HG03558 (cell line): ENCODE results near the gene HIP1R.
"Not testable (repeated sequence)": the region's sequence is repeated elsewhere in the genome, so short reads cannot be mapped to it uniquely, and the experiment has no call there.

Source experiments
- ATAC-seq: cut with Tn5 transposase; IDR thresholded peaks from one replicate; pipeline ENCODE4 v1.9.1; 2021; ENCODE audit warnings: moderate number of reproducible peaks; ENCODE audit not compliant: unreplicated experiment; ENCODE audit errors: extremely low read depth

The HIP1R gene

GRCh38 chr12:122871851-122872780, 36.9 kb downstream of the HIP1R start:
- no peak for ATAC-seq

DNA sequence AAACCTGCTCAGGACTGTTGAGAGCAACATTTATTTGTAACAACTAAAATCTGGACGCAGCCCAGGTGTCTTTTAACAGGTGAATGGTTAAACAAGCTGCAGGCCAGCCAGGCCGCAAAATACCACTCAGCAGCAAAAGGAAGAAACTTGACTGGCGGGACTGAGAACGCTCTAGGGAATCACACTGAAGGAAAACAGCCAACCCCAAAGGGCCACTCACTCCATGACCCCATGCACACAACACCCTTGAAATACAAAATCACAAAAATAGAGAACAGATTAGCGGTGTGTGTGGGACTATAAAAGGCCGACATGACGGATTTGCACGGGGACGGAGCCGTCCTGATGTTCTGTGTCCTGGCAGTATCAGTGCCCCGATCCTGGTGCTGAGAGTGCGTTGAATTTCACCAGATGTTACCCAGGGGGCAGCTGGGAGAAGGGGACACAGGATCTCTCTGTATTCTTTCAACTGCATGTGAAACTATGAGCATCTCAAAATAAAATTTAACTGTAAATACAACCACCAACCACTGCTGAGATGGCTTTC, 37.6 kb downstream of the HIP1R start:
- no peak for ATAC-seq

- ATAC-seq = no peak
These were observed 38.3 kb downstream of the HIP1R start for GRCh38 chr12:122873540-122873939.

- ATAC-seq = no peak
These were observed 38.8 kb downstream of the HIP1R start for GRCh38 chr12:122874081-122874480.

DNA sequence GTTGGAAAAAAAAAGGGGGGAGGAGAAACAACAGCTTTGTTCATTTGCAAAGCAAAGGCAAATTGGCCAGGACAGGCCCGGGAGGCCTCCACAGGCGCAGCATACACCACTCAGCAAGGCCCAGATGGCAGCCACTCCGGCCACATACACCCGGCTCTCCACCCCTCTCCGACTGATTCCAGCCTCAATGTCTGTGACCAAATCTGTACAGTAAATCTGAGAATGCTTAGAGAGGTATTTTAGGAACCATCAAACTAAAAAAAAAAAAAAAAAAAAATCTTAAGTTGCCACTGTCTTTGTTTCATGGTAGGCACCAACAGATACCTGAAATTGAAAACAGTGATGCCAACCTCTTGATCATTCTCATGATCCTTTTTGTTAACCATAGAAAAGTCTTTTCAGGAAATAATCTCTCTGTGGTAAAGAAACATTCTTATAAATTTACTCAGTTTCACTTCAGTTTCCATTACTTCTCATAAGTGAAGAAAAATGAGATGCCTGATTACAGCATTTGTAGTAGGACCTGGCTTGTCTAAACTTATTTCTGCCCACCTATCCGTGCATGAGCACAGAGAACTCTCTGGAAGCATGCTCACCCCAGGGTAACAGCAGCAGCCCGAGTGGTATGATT, 40.4 kb downstream of the HIP1R start:
- ATAC-seq = peak; percentile 53

DNA sequence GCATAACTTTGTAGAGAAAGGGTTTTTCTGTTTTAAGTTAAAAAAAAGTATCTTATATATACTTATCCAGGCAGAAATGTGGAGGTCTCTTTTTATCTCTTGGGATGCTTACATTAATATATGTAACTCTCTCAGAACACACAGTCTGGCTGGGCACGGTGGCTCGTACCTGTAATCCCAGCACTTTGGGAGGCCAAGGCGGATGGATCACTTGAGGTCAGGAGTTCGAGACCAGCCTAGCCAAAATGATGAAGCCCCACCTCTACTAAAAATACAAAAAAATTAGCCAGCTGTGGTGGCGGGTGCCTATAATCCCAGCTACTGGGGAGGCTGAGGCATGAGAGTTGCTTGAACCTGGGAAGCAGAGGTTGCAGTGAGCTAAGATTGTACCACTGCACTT, 41.0 kb downstream of the HIP1R start:
- ATAC-seq = not testable (repeated sequence)

GRCh38 chr12:122876731-122877130, 41.5 kb downstream of the HIP1R start:
- ATAC-seq = no peak

DNA sequence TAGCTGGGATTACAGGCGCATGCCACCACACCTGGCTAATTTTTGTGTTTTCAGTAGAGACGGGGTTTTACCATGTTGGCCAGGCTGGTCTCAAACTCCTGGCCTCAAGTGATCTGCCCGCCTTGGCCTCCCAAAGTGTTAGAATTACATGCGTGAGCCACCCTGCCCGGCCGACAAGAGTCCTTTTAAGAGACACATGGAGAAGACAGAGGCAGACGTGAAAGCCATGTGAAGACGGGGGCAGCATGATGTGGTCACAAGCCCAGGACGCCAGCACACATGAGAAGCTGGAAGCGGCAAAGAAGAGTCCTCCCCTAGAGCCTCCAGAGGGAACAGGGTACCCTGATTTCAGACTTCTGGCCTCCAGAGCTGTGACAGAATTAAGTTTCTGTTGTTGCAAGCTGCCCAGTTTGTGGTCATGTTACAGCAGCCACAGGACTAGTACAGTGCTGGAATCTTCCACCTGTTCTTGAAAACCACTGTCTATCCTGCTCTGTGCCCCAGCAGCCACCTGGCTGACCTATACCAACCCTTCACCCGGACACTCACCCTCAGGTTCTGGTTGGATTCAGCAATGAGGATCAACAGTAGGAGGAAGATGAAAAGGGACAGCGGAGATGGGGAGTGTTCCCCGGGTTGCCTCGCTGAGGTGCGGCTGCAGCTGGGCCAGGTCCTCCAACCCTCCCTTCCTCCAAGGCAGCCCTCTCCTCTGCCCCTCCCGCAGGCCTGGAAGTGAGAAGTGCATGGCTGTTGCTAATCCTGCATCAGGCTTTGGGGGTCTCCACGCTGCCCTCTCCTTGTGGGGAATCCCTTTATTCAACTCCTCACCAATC, 43.7 kb downstream of the HIP1R start:
- no peak for ATAC-seq

DNA sequence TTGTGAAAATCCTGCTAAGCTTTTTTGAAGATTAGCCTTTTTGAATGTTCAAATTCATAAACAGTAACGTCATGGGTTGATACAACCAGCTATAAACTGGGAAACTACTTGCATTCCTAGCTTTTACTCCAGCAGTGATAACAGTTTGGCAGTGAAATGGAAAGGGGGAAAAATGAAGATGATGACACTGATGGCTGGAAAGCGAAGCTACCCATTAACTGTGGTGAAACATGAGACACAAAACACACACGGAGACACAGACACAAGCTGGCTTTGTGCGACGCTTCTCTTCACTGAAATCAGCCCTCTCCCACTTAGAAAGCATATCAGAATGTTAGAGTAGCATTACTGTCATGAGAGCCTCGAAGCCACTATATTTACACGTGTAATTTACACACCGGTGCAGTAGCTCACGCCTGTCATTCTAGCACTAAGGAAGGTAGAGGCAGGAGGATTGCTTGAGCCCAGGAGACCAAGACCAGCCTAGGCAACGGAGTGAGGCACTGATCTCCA, 45.0 kb downstream of the HIP1R start:
- no peak for ATAC-seq

- ATAC-seq = no peak
These were observed 45.4 kb downstream of the HIP1R start for GRCh38 chr12:122880668-122881067.

DNA sequence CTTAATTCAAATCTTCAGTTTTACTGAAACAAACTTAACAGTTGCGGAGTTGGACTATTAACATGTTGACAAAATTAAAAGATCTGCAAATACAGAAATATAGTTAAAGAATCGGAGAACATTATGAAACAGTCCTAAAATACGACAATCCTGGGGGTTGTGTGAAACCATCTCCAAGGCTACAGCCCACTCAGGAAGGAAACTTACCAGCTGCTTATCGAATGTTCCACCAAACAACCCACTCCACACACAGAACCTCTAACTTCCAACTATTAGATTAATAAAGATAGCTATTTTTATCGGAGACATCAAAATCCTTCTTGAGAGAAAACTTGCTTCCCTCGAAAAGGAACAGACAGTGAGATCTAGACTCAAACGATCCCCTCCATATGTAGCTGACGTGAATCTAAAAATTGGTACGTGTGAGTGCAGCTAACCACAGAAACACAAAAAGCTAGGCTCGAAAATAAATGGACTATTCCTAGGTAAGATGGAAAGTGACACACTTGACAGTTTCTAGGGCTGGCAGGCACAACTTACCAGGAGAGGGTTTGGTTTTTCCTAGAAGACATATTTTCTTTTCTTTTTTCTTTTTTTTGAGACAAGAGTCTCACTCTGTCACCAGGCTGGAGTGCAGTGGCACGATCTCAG, 47.8 kb downstream of the HIP1R start:
- ATAC-seq = no peak

DNA sequence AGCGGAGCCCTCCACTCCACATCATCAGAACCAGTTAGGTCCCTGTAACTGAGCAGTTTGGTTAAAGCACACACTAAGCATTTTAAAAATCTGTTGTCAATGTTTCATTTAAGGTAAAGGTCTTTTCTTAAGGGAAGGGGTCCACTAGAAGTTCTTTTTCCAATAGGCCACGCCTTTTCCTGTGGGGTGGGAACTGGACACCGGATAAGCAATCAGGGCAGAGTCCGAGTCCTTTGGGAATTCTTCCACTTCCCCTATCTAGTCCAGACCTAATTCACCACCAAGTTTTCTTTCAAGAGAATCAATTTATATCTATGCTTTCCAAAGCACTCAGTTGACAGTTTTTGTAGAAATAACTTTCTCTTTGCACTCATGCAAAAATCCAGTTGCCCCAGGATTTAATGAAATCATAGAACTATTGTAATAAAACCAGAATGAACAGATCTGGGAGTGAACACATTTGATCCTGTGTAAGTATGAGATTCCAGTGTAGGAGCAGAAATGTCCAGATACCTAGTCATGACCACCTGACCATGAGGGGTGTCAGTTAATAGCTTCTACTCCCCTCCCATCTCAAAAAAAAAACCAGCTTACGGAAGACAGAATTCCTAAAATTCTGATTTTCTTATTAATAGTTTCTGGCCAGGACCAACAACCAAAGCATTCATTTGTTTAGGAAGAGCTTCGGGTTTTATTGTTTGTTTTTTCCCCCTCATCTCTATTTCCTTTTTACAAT, 49.0 kb downstream of the HIP1R start:
- no peak for ATAC-seq

DNA sequence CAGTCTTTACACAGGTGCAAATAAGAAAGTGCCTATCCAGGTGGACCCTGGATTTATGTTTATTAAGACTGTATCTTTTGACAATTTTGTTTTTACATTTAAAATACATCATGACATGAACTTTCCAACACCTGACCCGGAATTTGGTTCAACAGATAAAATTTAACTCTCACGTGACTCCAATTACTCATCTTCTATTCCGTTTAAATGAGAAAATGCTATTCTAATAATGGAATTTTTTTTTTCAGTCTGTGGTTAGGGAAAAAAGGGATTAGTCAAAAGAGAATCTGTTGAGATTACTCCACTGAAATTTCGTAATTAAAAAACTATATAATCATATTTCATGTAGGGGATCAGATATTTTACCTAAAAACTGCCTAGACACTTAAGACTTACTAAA, 49.6 kb downstream of the HIP1R start:
- no peak for ATAC-seq

- ATAC-seq = no peak
These were observed 50.9 kb downstream of the HIP1R start for GRCh38 chr12:122886161-122886560.

GRCh38 chr12:122886851-122887818, 51.9 kb downstream of the HIP1R start:
- ATAC-seq = peak; percentile 36

GRCh38 chr12:122887819-122888212, 52.6 kb downstream of the HIP1R start:
- no peak for ATAC-seq

DNA sequence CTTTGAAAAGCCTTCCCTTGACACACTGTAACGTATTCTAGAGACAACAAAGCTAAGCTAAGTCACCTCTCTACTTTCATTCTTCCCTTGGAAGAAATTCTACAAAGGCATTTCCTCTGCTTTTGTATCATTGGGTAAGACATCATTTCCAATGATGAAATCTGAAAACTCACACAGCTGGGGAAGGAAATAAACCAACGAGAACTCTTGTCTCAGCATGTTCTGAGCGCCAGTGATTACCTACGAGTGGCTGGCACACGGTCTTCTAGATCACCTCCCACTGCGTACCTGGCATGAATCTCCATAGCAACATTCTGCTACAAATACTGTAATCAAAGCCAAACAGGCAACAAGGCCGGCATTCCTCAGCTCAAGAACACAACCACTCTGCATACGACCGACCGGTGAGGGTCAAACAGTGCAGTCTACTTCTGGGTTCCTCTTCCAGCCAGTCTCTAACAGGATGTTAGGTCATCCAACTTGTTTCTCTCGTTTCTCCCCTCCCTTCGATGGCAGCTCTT, 53.0 kb downstream of the HIP1R start:
- no peak for ATAC-seq
